ENCODE results near the gene ADARB2. TPM values are rescaled to one million over a fixed set of nuclear protein-coding genes. Genes with fewer than 3 reads are reported as not detected.

Gene ADARB2
- total and polyA plus RNA-seq, 10 of the 15 experiments (the other 5 are each of a cell fraction or from before 2014, with no cell fraction given), result 0.02 to 4.1 (median 0.76) TPM

- TF ChIP-seq REST (IDR thresholded peaks at IDR 0.05; ENCODE audit: low read depth, low read length) (no peak), CBX3 (IDR thresholded peaks at IDR 0.05; ENCODE audit: borderline replicate concordance, low read depth) (no peak), SUZ12 (IDR thresholded peaks at IDR 0.05; ENCODE audit: unreplicated experiment) (no peak), USF1 (IDR thresholded peaks at IDR 0.05; ENCODE audit: borderline replicate concordance, extremely low read length, insufficient read depth, low read depth, low read length) (no peak), DPF2 (IDR thresholded peaks at IDR 0.05) (no peak), ATF3 (IDR thresholded peaks at IDR 0.05; ENCODE audit: borderline replicate concordance, extremely low read depth, low read depth, low read length) (no peak), PKNOX1 (IDR thresholded peaks at IDR 0.05) (no peak), SMAD1 (IDR thresholded peaks at IDR 0.05; ENCODE audit: low read depth, partially characterized antibody) (no peak), HDAC6 (IDR thresholded peaks at IDR 0.05; ENCODE audit: unreplicated experiment) (no peak), ZNF687 (IDR thresholded peaks at IDR 0.05) (no peak), CBX5 (IDR thresholded peaks at IDR 0.05; ENCODE audit: low read depth) (no peak)
These were observed 41.2 kb downstream of the ADARB2 start (continued) for GRCh38 chr10:1696106-1696505.

All from GM12878 (cell line).